Heart right ventricle (tissue), 16 donors: ENCODE measurements around the gene KRTAP5-1. TPM values are rescaled to one million over a fixed set of nuclear protein-coding genes. Genes with fewer than 3 reads are reported as not detected.

Experiments used
- ATAC-seq, 8 donors: fragments of 200-7000 bp; cut with Tn5 transposase; one replicate each; pipeline ENCODE4 v1.9.1; 2020; ENCODE audit warnings: mild to moderate bottlenecking in 8 of 8, moderate library complexity in 8 of 8, moderate number of reproducible peaks in 1 of 8
- DNase-seq, 2 donors: peaks; one replicate each; pipeline ENCODE4 v3.0.0-alpha.2; 2020
- H3K27ac ChIP-seq, 10 donors: fragments of 200-600 bp; sonication (generic) in 2 of 10; one replicate each; pipeline versions ENCODE4 v1.5.0 to v1.8.0; 2020 to 2022; ENCODE audit warnings: mild to moderate bottlenecking in 3 of 10
- H3K27me3 ChIP-seq, 7 donors: fragments of 200-600 bp; one replicate each; pipeline ENCODE4 v1.8.0; 2021 to 2022; ENCODE audit warnings: mild to moderate bottlenecking in 2 of 7
- H3K36me3 ChIP-seq, 9 donors: fragments of 200-600 bp; sonication (generic) in 1 of 9; one replicate each; pipeline versions ENCODE4 v1.5.0 to v1.8.0; 2020 to 2022; ENCODE audit warnings: mild to moderate bottlenecking in 2 of 9
- H3K4me1 ChIP-seq, 9 donors: fragments of 200-600 bp; sonication (generic) in 1 of 9; one replicate each; pipeline versions ENCODE4 v1.5.0 to v1.8.0; 2020 to 2022; ENCODE audit warnings: mild to moderate bottlenecking in 4 of 9
- H3K4me3 ChIP-seq, 10 donors: fragments of 200-600 bp; sonication (generic) in 2 of 10; one replicate each; pipeline versions ENCODE4 v1.5.0 to v1.8.0; 2020 to 2022; ENCODE audit warnings: mild to moderate bottlenecking in 7 of 10, moderate library complexity in 2 of 10
- H3K9me3 ChIP-seq, 11 donors: fragments of 200-600 bp in 10 of 11; sonication (generic) in 2 of 11; one replicate each; pipeline versions ENCODE4 v1.5.0 to v1.8.0; 2013 to 2022; ENCODE audit warnings: mild to moderate bottlenecking in 2 of 11, control low read depth in 1 of 11, moderate library complexity in 1 of 11
- CTCF ChIP-seq, 9 donors: fragments of 200-600 bp; sonication (generic) in 2 of 9; IDR thresholded peaks; one replicate each; pipeline versions ENCODE4 v1.5.0 to v1.8.0; 2021 to 2022; ENCODE audit warnings: antibody characterized with exemption in 9 of 9, mild to moderate bottlenecking in 5 of 9, moderate library complexity in 1 of 9
- WGBS, 2 donors: extraction: QIAGEN DNeasy Blood & Tissue Kit; methylation state at CpG; one replicate each; pipeline ENCODE4 v1.1.7; 2013; ENCODE audit warnings: inconsistent platforms in 1 of 2; 5-methylcytosine and 5-hydroxymethylcytosine counted together
- intact Hi-C, 10 donors: fragments of 100-400 bp; cut with DNase I; formaldehyde crosslinking; loops; one replicate each; pipeline versions ENCODE4 v1.11.1 to v1.14.2; 2022
- polyA plus RNA-seq, 2 donors: library from polyadenylated mRNA; stranded (reverse); fragments of 200-250 nt; gene quantifications; one replicate each; pipeline ENCODE4 v1.2.3, GENCODE V29; 2013
- total RNA-seq, 10 donors: library from RNA; stranded (reverse); fragmentation: NEBNext Ultra II Directional in 3 of 10; extraction: Animal tissue kit (Norgen Biotek cat#: 25700) in 3 of 10; gene quantifications; one replicate each; pipeline versions ENCODE4 v1.2.1 to v1.2.4, GENCODE V29; 2021 to 2023
- donor health status: Arrhythmogenic right ventricular cardiomyopathy.
- donor health status: ischemic (EF 13 %, LVEDD 7.1; RV severe dilation, severe dysfunction).
- donor health status: healthy with polysubstance abuse.
- donor health status: DM: no; HTN: yes; CAD: no.
- donor health status: DM: no; HTN: no; CAD: no.
- donor health status: ischemic (EF 25% LVEDD 6.9; RV normal size, moderate dysfunction).
- donor health status: ischemic (EF 25% LVEDD 5.7; RV mildly dilated, moderate dysfunction).
- donor health status: healthy.
- donor health status: DM: yes; HTN: yes; CAD: no.
- donor health status: Ischemic cardiomyopathy.
- donor health status: ischemic (EF 35%, LVEDD 5.7; RV mildly dilated, moderate dysfunction).
- donor health status: nonischemic (EF 11% LVEDD 7.7; RV severe dilation, severe dysfunction).
- donor health status: DM: yes; HTN: yes; CAD: no.
- donor health status: PGD.
- donor health status: ischemic (EF 29% LVEDD 5.4; RV normal size, mild dysfunction).
- donor health status: nonischemic (EF 23%, LVEDD 6.1; RV moderate dilation, normal function).

The KRTAP5-1 gene
- total and polyA plus RNA-seq, 12 donors: not detected

GRCh38 chr11:1572197-1573076, 12.6 kb downstream of the KRTAP5-1 start, which contains the start of gene DUSP8:
Gene DUSP8 (minus strand): TSS chr11:1572271. CDS start chr11:1565826, 6,445 bp downstream.
- intact Hi-C loops: no loop called here
- Histone ChIP-seq H3K4me1 (peaks cover 15 to 66% (median 47%) of the 10 kb centered on the region in 9 donors), H3K27me3 (peaks cover 0 to 56% (median 0%) of the 10 kb centered on the region in 7 donors), H3K36me3 (peaks cover 0 to 4% (median 0%) of the 10 kb centered on the region in 9 donors), H3K27ac (peak within 1 kb of the TSS; percentile 50 to 90 (median 81)), H3K9me3 (no peaks in the 10 kb centered on the region), H3K4me3 (peak within 1 kb of the TSS; percentile 66 to 82 (median 72))
- WGBS, 2 donors: 1% methylated on average over 95 to 115 of the region's 124 CpGs
- no peak for TF ChIP-seq CTCF (IDR thresholded peaks at IDR 0.05)
- ATAC-seq (peak; percentile 64 to 87 (median 82)), DNase-seq (peak; percentile 94 to 95)

- H3K4me3 ChIP-seq: peak overlapping the region; percentile 62 to 82 (median 72)
- WGBS, 2 donors: 0 to 1% methylated on average over 27 to 86 of the region's 91 CpGs
- no peak for ATAC-seq
- H3K27ac ChIP-seq: peak overlapping the region; percentile 50 to 90 (median 76)
- intact Hi-C loops: no loop called here
- DNase-seq: no peak
- H3K9me3 ChIP-seq: no peaks in the 10 kb centered on the region
- H3K4me1 ChIP-seq: peaks cover 15 to 72% (median 51%) of the 10 kb centered on the region in 9 donors
- peaks cover 0 to 56% (median 0%) of the 10 kb centered on the region in 7 donors for H3K27me3 ChIP-seq
- peaks cover 0 to 4% (median 0%) of the 10 kb centered on the region in 9 donors for H3K36me3 ChIP-seq
- no peak for TF ChIP-seq CTCF (IDR thresholded peaks at IDR 0.05)
Observed at GRCh38 chr11:1571760-1572196, 13.3 kb downstream of the KRTAP5-1 start.

DNA sequence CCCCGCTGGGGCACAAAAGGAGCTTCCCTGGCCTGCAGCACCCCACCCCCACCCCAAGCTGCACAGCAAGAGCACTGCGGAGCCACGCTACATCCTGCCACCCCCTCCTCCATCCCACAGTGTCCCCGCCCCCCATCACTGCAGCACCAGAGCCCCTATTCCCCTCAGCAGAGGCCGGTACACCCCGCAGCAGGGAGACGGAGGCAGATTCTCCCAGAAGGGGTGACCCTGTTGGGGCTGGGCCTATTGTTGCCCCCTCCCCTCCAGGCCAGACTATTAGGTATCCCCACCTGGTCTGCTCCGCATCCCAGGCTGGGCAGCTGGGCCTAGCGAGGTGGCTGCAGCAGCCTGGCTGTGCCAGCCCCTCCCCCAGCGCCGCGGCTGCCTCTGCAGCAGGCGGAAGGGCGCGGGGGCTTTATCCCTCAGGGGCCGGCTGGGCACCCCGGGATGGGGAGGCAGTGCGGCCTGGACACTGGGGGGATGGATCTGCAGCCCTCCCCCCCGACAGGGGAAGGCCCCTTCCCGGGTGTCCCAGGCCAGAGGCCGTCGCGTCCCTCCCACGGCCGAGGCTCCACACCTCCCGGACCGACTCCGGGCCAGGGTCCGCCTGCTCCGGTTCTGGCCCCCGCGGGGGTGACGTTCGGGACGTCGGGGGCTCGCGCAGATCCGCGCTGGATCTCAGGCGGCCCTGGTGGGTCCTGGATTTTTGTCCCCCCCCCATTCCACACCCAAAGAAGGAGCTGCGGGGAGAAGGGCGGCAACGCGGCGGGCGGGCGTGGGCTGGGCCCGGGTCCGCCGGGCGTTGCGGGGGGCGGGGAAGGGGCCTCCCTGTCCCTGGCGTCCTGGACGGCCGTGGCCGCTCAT, 14.0 kb downstream of the KRTAP5-1 start:
- no peak for DNase-seq
- intact Hi-C loops: no loop called here
- Histone ChIP-seq H3K4me1 (peaks cover 15 to 78% (median 57%) of the 10 kb centered on the region in 9 donors), H3K27ac (peak overlapping the region; percentile 50 to 90 (median 76)), H3K9me3 (no peaks in the 10 kb centered on the region), H3K36me3 (peaks cover 0 to 5% (median 0%) of the 10 kb centered on the region in 9 donors), H3K4me3 (peak overlapping the region; percentile 62 to 82 (median 72)), H3K27me3 (peaks cover 0 to 56% (median 0%) of the 10 kb centered on the region in 7 donors)
- 7 to 10% methylated on average over 45 to 58 of the region's 58 CpGs for WGBS, 2 donors
- ATAC-seq: peak in 3 of 8 donors; percentile 1 to 28 (median 3)
- no peak for TF ChIP-seq CTCF (IDR thresholded peaks at IDR 0.05)

DNA sequence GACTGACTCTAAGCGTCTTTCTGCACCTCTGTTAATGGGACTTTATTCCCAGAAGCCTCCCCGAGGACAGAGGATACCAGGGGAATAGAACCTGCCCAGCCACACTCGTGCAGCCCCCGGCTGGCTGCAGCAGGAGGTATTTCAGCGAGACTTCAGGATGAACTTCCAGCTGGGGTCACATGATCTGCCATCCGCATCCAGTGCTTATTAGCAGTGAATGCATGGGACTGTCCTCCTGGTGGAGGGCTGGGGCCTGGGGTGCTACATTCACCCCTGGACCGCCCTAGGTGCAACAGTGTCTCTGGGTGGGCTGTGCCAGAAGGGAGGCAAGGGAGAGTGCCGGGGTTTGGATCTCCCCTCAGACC, 14.6 kb downstream of the KRTAP5-1 start:
- H3K27ac ChIP-seq: peak overlapping the region in 5 of 10 donors; percentile 79 to 90 (median 88)
- peaks cover 15 to 82% (median 57%) of the 10 kb centered on the region in 9 donors for H3K4me1 ChIP-seq

More for the DNA sequence above, 14.6 kb downstream of the KRTAP5-1 start:
- intact Hi-C loops: no loop called here
- 70 to 76% methylated on average over 8 of the region's 8 CpGs for WGBS, 2 donors
- no peak for DNase-seq
- Histone ChIP-seq H3K27me3 (peaks cover 0 to 52% (median 0%) of the 10 kb centered on the region in 7 donors), H3K4me3 (peak overlapping the region in 8 of 10 donors; percentile 62 to 82 (median 74)), H3K36me3 (peaks cover 0 to 11% (median 0%) of the 10 kb centered on the region in 9 donors), H3K9me3 (no peaks in the 10 kb centered on the region)
- ATAC-seq: no peak
- TF ChIP-seq CTCF (IDR thresholded peaks at IDR 0.05): no peak
